ENCODE data around the gene DSCAML1.

DSCAML1 gene

DNA sequence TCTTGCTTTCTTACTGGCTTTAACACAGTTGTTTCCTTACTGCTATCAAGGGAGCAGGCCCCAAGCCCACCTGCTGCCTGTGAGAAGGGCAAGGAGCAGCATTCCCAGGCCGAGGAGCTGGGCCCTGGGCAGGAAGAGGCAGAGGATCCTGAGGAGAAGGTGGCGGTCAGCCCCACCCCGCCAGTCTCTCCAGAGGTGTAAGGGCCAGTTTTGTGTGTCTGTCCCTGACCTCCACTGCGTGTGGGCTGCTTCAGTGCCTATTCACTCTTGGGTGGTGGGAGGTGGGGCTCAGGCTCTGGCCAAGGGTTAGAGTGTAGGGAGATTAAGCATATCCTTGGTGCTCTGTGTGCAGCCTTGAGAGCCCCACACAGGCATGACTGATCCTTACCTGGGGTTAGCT is 414.3 kb downstream of the DSCAML1 start:
- Histone ChIP-seq H3K9ac (ENCODE audit: low read depth, low read length) (no peak overlapping the region), H3K27me3 (ENCODE audit: control insufficient read depth, insufficient read depth, low read length) (no peaks in the 10 kb centered on the region), H3K9me3 (ENCODE audit: control insufficient read depth, insufficient read depth, low read length) (no peaks in the 10 kb centered on the region), H3K4me3 (ENCODE audit: low read depth, low read length) (no peak overlapping the region), H3K36me3 (ENCODE audit: control insufficient read depth, insufficient read depth, low read length) (peaks cover 14% of the 10 kb centered on the region), H3K4me1 (ENCODE audit: control insufficient read depth, insufficient read depth, low read length) (no peaks in the 10 kb centered on the region)

DNA sequence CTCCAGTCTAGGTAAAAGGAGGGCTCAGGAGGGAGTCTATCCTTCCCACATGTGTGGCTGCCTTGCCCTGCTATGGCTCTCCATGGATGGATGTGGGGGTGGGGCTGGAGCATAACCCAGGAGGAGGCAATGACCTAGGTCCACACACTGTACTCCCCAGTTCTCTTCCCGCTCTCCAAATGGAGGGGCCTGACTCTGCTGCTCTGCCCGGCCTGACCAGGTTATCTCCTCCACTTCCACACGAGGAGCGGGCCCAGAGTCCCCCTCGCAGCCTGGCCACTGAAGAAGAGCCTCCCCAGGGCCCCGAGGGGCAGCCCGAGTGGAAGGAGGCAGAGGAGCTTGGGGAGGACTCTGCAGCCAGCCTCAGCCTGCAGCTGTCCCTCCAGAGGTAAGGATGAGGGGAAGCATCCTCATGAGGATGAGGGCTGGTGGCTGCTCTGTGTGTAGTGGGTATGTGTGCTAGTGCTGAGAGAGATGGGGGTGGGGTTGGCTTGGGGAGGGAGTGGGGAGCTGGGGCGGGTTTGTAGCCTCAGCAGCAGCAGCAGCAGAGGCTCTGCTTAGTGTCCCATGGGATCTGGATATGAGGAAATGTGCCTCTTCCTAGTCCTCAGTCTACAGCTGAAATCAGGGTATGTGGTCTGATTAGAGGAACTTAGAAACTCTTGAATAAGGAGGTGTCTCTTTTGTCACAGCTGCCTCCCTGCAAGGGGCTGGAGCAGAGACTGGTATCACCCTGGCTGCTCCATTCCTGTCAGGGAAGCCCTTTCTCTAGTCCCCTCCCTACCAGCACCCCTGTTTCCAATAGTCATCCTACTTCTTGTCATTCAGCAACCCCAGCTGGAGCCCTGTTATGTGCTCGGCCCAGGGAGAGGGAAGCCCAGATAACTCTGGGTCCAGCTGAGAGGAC is 415.3 kb downstream of the DSCAML1 start:
- H3K9me3 ChIP-seq (ENCODE audit: control insufficient read depth, insufficient read depth, low read length) = no peaks in the 10 kb centered on the region
- no peaks in the 10 kb centered on the region for H3K27me3 ChIP-seq (ENCODE audit: control insufficient read depth, insufficient read depth, low read length)
- no peak overlapping the region for H3K9ac ChIP-seq (ENCODE audit: low read depth, low read length)
- peaks cover 14% of the 10 kb centered on the region for H3K36me3 ChIP-seq (ENCODE audit: control insufficient read depth, insufficient read depth, low read length)
- no peaks in the 10 kb centered on the region for H3K4me1 ChIP-seq (ENCODE audit: control insufficient read depth, insufficient read depth, low read length)
- H3K4me3 ChIP-seq (ENCODE audit: low read depth, low read length) = no peak overlapping the region

DNA sequence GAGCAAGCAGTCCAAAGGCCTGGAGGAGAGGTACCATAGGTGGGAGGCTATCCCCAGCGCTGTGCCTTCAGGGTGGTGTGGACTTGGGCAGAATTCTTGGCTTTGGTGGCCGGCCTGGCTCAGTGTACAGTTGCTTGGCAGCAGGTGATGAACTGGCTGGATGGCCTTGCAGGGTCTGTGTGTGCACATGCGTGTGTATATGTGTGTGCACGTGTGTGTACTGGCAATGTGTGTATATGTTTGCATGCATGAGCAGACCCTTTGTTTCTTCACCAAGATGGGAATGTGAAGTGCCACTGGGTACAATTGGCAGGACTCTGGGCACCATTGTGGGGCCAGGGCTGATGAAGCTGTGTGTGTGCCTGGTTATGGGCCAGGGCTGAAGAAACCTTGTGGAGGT is 416.3 kb downstream of the DSCAML1 start:
- Histone ChIP-seq H3K4me1 (ENCODE audit: control insufficient read depth, insufficient read depth, low read length) (no peaks in the 10 kb centered on the region), H3K9me3 (ENCODE audit: control insufficient read depth, insufficient read depth, low read length) (no peaks in the 10 kb centered on the region), H3K9ac (ENCODE audit: low read depth, low read length) (no peak overlapping the region), H3K27me3 (ENCODE audit: control insufficient read depth, insufficient read depth, low read length) (no peaks in the 10 kb centered on the region), H3K4me3 (ENCODE audit: low read depth, low read length) (no peak overlapping the region), H3K36me3 (ENCODE audit: control insufficient read depth, insufficient read depth, low read length) (peaks cover 14% of the 10 kb centered on the region)

- no peaks in the 10 kb centered on the region for H3K4me1 ChIP-seq (ENCODE audit: control insufficient read depth, insufficient read depth, low read length)
- no peak overlapping the region for H3K4me3 ChIP-seq (ENCODE audit: low read depth, low read length)
- no peak overlapping the region for H3K9ac ChIP-seq (ENCODE audit: low read depth, low read length)
- H3K36me3 ChIP-seq (ENCODE audit: control insufficient read depth, insufficient read depth, low read length) = peaks cover 13% of the 10 kb centered on the region
- no peaks in the 10 kb centered on the region for H3K27me3 ChIP-seq (ENCODE audit: control insufficient read depth, insufficient read depth, low read length)
- no peaks in the 10 kb centered on the region for H3K9me3 ChIP-seq (ENCODE audit: control insufficient read depth, insufficient read depth, low read length)
Observed at GRCh38 chr11:117378976-117379865, 417.8 kb downstream of the DSCAML1 start.

Data from iPS-15b (cell line).